GM23338 (cell line): ENCODE results near the gene EPHB1. TPM values are rescaled to one million over a fixed set of nuclear protein-coding genes. Genes with fewer than 3 reads are reported as not detected.

Source experiments
- ATAC-seq: fragments of 200-7000 bp; cut with Tn5 transposase; 3 replicates; pipeline ENCODE4 v1.9.1; 2020
- DNase-seq: peaks from one replicate; pipeline ENCODE4 v3.0.0-alpha.2; 2015; ENCODE audit warnings: low spot score
- H2AFZ ChIP-seq: fragments of 200-600 bp; sonication (generic); 2 replicates; pipeline ENCODE4 v1.8.0; 2016; ENCODE audit warnings: antibody characterized with exemption, mild to moderate bottlenecking, moderate library complexity
- H3F3A ChIP-seq: fragments of 200-600 bp; sonication (generic); replicated peaks from 2 replicates; pipeline ENCODE4 v1.8.0; 2017; ENCODE audit warnings: antibody characterized with exemption, mixed run types, low read depth
- H3K27ac ChIP-seq: fragments of 200-600 bp; sonication (generic); 2 replicates; pipeline ENCODE4 v1.6.1; 2016; ENCODE audit warnings: low read depth
- H3K27me3 ChIP-seq: fragments of 200-600 bp; sonication (generic); 2 replicates; pipeline ENCODE4 v1.8.0; 2016; ENCODE audit warnings: mild to moderate bottlenecking, mixed run types, moderate library complexity; ENCODE audit not compliant: insufficient read depth
- H3K36me3 ChIP-seq: fragments of 200-600 bp; sonication (generic); 2 replicates; pipeline ENCODE4 v1.8.0; 2016; ENCODE audit warnings: mild to moderate bottlenecking; ENCODE audit not compliant: insufficient read depth
- H3K4me1 ChIP-seq: fragments of 200-600 bp; sonication (generic); 2 replicates; pipeline ENCODE4 v1.8.0; 2016; ENCODE audit warnings: mild to moderate bottlenecking, moderate library complexity; ENCODE audit not compliant: insufficient read depth
- H3K4me2 ChIP-seq: fragments of 200-600 bp; sonication (generic); 2 replicates; pipeline ENCODE4 v1.7.1; 2017; ENCODE audit warnings: mixed run types
- H3K4me3 ChIP-seq: fragments of 200-600 bp; sonication (generic); 2 replicates; pipeline ENCODE4 v1.6.1; 2016; ENCODE audit warnings: mixed run types
- H3K79me2 ChIP-seq: fragments of 200-600 bp; sonication (generic); replicated peaks from 2 replicates; pipeline ENCODE4 v1.8.0; 2017; ENCODE audit warnings: mild to moderate bottlenecking; ENCODE audit not compliant: insufficient read depth
- H3K9me2 ChIP-seq: fragments of 200-600 bp; sonication (generic); 2 replicates; pipeline ENCODE4 v1.8.0; 2017; ENCODE audit not compliant: insufficient read depth
- H4K20me1 ChIP-seq: fragments of 200-600 bp; sonication (generic); replicated peaks from 2 replicates; pipeline ENCODE4 v1.8.0; 2017; ENCODE audit warnings: mild to moderate bottlenecking; ENCODE audit not compliant: insufficient read depth
- H3K27ac Mint-ChIP-seq: 2 replicates; pipeline ENCODE4 v1.8.0; 2020; ENCODE audit warnings: inconsistent platforms, mild to moderate bottlenecking, moderate library complexity, mixed read lengths
- H3K27me3 Mint-ChIP-seq: 3 replicates; pipeline ENCODE4 v1.8.0; 2022; ENCODE audit warnings: low read depth, mild to moderate bottlenecking, moderate library complexity, mixed read lengths, inconsistent platforms; ENCODE audit not compliant: insufficient read depth, poor library complexity
- H3K36me3 Mint-ChIP-seq: 3 replicates; pipeline ENCODE4 v1.8.0; 2021; ENCODE audit warnings: low read depth, mild to moderate bottlenecking, inconsistent platforms, moderate library complexity, mixed read lengths
- H3K4me1 Mint-ChIP-seq: 3 replicates; pipeline ENCODE4 v1.8.0; 2020; ENCODE audit warnings: mild to moderate bottlenecking, inconsistent platforms, mixed read lengths
- H3K4me3 Mint-ChIP-seq: 3 replicates; pipeline ENCODE4 v1.8.0; 2021; ENCODE audit warnings: moderate library complexity, mild to moderate bottlenecking, inconsistent platforms, mixed read lengths
- H3K9me3 Mint-ChIP-seq: 3 replicates; pipeline ENCODE4 v1.8.0; 2020; ENCODE audit warnings: moderate library complexity, mild to moderate bottlenecking, inconsistent platforms, mixed read lengths
- CREB1 ChIP-seq: fragments of 250-450 bp; sonication (Bioruptor Pico); IDR thresholded peaks from 2 replicates; pipeline ENCODE4 v1.5.0; 2020; ENCODE audit warnings: low read depth, mild to moderate bottlenecking, moderate library complexity
- CTCF ChIP-seq, 2 experiments: fragments of 200-600 bp in 1 of 2; sonication (generic) in 1 of 2; conservative IDR thresholded peaks; 2 replicates each; pipeline versions ENCODE4 v1.5.1 to v1.6.1; 2016 to 2017; ENCODE audit warnings: antibody characterized with exemption in 2 of 2, low read depth in 2 of 2, mild to moderate bottlenecking in 2 of 2, moderate library complexity in 1 of 2
- ETS1 ChIP-seq: IDR thresholded peaks from 2 replicates; pipeline ENCODE4 v1.6.1; 2016; ENCODE audit warnings: antibody characterized with exemption
- EZH2 ChIP-seq: fragments of 200-600 bp; sonication (generic); IDR thresholded peaks from one replicate; pipeline ENCODE4 v1.8.0; 2017; ENCODE audit warnings: antibody characterized with exemption, mild to moderate bottlenecking, low read depth; ENCODE audit not compliant: unreplicated experiment
- EZH2phosphoT487 ChIP-seq: fragments of 200-600 bp; sonication (generic); IDR thresholded peaks from one replicate; pipeline ENCODE4 v1.8.1; 2018; ENCODE audit warnings: antibody characterized with exemption; ENCODE audit not compliant: unreplicated experiment
- JUNB ChIP-seq: IDR thresholded peaks from one replicate; pipeline ENCODE4 v1.6.1; 2016; ENCODE audit warnings: antibody characterized with exemption; ENCODE audit not compliant: unreplicated experiment
- NANOG ChIP-seq: IDR thresholded peaks from 2 replicates; pipeline ENCODE4 v1.6.1; 2016; ENCODE audit warnings: antibody characterized with exemption, borderline replicate concordance
- POLR2AphosphoS5 ChIP-seq: IDR thresholded peaks from 2 replicates; pipeline ENCODE4 v1.6.1; 2016; ENCODE audit warnings: antibody characterized with exemption, low read depth
- REST ChIP-seq: IDR thresholded peaks from one replicate; pipeline ENCODE4 v1.6.1; 2018; ENCODE audit warnings: antibody characterized with exemption; ENCODE audit not compliant: unreplicated experiment
- STAT1 ChIP-seq: IDR thresholded peaks from one replicate; pipeline ENCODE4 v1.6.1; 2016; ENCODE audit warnings: antibody characterized with exemption; ENCODE audit not compliant: unreplicated experiment
- ZNF114 ChIP-seq: fragments of 250-450 bp; sonication (Bioruptor Pico); IDR thresholded peaks from 2 replicates; pipeline ENCODE4 v1.5.0; 2020; ENCODE audit warnings: mild to moderate bottlenecking, moderate library complexity
- ZNF331 ChIP-seq: fragments of 250-450 bp; sonication (Bioruptor Pico); IDR thresholded peaks from 2 replicates; pipeline ENCODE4 v1.5.0; 2020; ENCODE audit warnings: low read depth, mild to moderate bottlenecking, moderate library complexity
- ZNF462 ChIP-seq: fragments of 250-450 bp; sonication (Bioruptor Pico); IDR thresholded peaks from 2 replicates; pipeline ENCODE4 v1.5.0; 2020; ENCODE audit warnings: mild to moderate bottlenecking, moderate library complexity
- polyA plus RNA-seq: library from polyadenylated mRNA; unstranded; fragments of >200 nt; fragmentation: Nextera tagmentation; extraction: Ambion mirVana; gene quantifications from 2 replicates; pipeline ENCODE4 v1.2.1, GENCODE V29; 2016
- total RNA-seq: library from RNA; depleted of rRNA; stranded (reverse); fragments of >200 nt; shearing (Covaris generic); gene quantifications from 2 replicates; pipeline ENCODE4 v1.2.3, GENCODE V29; 2014

Gene EPHB1
- total and polyA plus RNA-seq, 2 experiments from 2014 or later, result 2.7 to 5.2 TPM

- Histone ChIP-seq H3F3A (no peaks in the 10 kb centered on the region), H4K20me1 (no peaks in the 10 kb centered on the region), H3K4me2 (no peak overlapping the region), H3K27me3 (no peaks in the 10 kb centered on the region), H3K4me3 (no peak overlapping the region), H3K9me2 (peaks cover 5% of the 10 kb centered on the region; the same call in 1 of the 2 replicates), H3K27ac (no peak overlapping the region), H3K4me1 (no peaks in the 10 kb centered on the region), H3K36me3 (peaks cover 9% of the 10 kb centered on the region; the same call in 1 of the 2 replicates), H3K79me2 (no peaks in the 10 kb centered on the region), H2AFZ (no peak overlapping the region)
- TF ChIP-seq CTCF (conservative IDR thresholded peaks at IDR 0.05; ENCODE audit: low read depth in 2 of 2) (no peak), REST (no peak), CREB1 (no peak), EZH2 (no peak), ZNF331 (CRISPR knock-in tag) (no peak), NANOG (no peak), ZNF462 (no peak), JUNB (no peak), STAT1 (no peak), EZH2phosphoT487 (no peak), ZNF114 (CRISPR knock-in tag) (no peak), ETS1 (no peak), POLR2AphosphoS5 (no peak)
- Mint-ChIP-seq H3K4me1 (no peaks in the 10 kb centered on the region), H3K27ac (no peak overlapping the region), H3K9me3 (peaks cover 27% of the 10 kb centered on the region), H3K27me3 (peaks cover 2% of the 10 kb centered on the region), H3K36me3 (peaks cover 17% of the 10 kb centered on the region), H3K4me3 (no peak overlapping the region)
- DNase-seq (no peak), ATAC-seq (no peak)
Observed at GRCh38 chr3:135008326-135008725, 213.3 kb downstream of the EPHB1 start.
